GM12801 (cell line): ENCODE results near the gene PLAC9.

Experiments
- CTCF ChIP-seq: IDR thresholded peaks from one replicate; pipeline ENCODE4 v1.5.1; 2011; ENCODE audit warnings: control low read depth; ENCODE audit not compliant: insufficient read length; ENCODE audit errors: extremely low read depth

PLAC9 gene

DNA sequence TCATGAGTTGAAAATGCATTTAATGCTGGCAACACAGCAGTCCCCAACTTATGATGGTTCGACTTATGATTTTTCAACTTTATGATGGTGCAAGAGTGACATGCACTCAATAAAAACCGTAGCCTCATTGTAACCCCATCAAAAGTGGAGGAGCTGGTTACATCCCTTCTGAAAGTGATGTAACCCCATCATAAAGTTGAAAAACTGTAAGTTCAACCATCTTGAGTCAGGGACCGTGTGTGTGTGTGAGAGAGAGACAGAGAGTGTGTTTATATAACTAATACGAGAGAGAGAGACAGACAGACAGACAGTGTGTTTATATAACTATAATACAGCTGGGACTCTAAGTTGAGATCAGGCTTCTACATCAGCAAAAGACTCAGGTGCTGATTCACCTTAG lies 51.8 kb downstream of the PLAC9 start:
- TF ChIP-seq CTCF, result no peak

GRCh38 chr10:80185578-80186299 lies 53.2 kb downstream of the PLAC9 start:
- TF ChIP-seq CTCF, result no peak

GRCh38 chr10:80186364-80187012 lies 54.0 kb downstream of the PLAC9 start:
- no peak for TF ChIP-seq CTCF

- no peak for TF ChIP-seq CTCF
Measured at GRCh38 chr10:80187060-80187459, 54.5 kb downstream of the PLAC9 start.

GRCh38 chr10:80187465-80188409 lies 55.2 kb downstream of the PLAC9 start:
- TF ChIP-seq CTCF, result no peak

- TF ChIP-seq CTCF, result no peak
Measured at GRCh38 chr10:80188713-80189112, 56.2 kb downstream of the PLAC9 start.
